PFSK-1 (cell line): ENCODE results near the gene AGMO.

ENCODE experiments used
- SIN3A ChIP-seq: IDR thresholded peaks from 2 replicates; pipeline ENCODE4 v1.6.1; 2012; ENCODE audit warnings: mild to moderate bottlenecking, low read length, moderate library complexity, borderline replicate concordance; ENCODE audit not compliant: insufficient read depth
- TF ChIP-seq, protein P1 (sequence below), 2 experiments: IDR thresholded peaks; 2 replicates each; pipeline versions ENCODE4 v1.6.1 to v1.8.0; 2011 to 2012; ENCODE audit warnings: low read depth in 2 of 2, low read length in 2 of 2, control low read depth in 1 of 2, inconsistent platforms in 1 of 2, mild to moderate bottlenecking in 1 of 2, moderate library complexity in 1 of 2; ENCODE audit not compliant: insufficient read depth in 1 of 2

DNA sequence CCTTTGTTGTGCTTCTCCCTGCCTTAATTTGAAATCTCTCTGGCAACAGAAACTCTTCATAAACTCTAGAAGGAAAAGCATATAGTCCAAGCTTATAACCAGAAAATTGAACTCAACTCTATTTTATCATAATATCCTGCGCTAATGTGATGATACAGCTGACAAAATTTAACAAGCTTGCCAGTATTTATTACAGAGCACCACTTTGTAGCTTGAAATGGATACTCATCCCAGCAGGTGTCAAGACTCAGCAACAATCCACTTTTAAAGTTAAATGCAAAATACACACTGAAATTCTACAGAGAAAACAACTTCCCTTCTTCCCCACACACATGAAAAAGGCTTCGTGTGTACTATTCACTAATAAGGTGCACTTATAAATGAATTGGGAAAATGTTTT is 228.9 kb downstream of the AGMO start:
- no peak for TF ChIP-seq SIN3A
- TF ChIP-seq, protein P1, sequence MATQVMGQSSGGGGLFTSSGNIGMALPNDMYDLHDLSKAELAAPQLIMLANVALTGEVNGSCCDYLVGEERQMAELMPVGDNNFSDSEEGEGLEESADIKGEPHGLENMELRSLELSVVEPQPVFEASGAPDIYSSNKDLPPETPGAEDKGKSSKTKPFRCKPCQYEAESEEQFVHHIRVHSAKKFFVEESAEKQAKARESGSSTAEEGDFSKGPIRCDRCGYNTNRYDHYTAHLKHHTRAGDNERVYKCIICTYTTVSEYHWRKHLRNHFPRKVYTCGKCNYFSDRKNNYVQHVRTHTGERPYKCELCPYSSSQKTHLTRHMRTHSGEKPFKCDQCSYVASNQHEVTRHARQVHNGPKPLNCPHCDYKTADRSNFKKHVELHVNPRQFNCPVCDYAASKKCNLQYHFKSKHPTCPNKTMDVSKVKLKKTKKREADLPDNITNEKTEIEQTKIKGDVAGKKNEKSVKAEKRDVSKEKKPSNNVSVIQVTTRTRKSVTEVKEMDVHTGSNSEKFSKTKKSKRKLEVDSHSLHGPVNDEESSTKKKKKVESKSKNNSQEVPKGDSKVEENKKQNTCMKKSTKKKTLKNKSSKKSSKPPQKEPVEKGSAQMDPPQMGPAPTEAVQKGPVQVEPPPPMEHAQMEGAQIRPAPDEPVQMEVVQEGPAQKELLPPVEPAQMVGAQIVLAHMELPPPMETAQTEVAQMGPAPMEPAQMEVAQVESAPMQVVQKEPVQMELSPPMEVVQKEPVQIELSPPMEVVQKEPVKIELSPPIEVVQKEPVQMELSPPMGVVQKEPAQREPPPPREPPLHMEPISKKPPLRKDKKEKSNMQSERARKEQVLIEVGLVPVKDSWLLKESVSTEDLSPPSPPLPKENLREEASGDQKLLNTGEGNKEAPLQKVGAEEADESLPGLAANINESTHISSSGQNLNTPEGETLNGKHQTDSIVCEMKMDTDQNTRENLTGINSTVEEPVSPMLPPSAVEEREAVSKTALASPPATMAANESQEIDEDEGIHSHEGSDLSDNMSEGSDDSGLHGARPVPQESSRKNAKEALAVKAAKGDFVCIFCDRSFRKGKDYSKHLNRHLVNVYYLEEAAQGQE (IDR thresholded peaks at IDR 0.05; ENCODE audit: insufficient read depth in 1 of 2, low read depth in 2 of 2, low read length in 2 of 2): no peak
